Measurements from ENCODE around the gene RNF223.
"Not testable (repeated sequence)": the region's sequence is repeated elsewhere in the genome, so short reads cannot be mapped to it uniquely, and the experiment has no call there.

Gene RNF223

DNA sequence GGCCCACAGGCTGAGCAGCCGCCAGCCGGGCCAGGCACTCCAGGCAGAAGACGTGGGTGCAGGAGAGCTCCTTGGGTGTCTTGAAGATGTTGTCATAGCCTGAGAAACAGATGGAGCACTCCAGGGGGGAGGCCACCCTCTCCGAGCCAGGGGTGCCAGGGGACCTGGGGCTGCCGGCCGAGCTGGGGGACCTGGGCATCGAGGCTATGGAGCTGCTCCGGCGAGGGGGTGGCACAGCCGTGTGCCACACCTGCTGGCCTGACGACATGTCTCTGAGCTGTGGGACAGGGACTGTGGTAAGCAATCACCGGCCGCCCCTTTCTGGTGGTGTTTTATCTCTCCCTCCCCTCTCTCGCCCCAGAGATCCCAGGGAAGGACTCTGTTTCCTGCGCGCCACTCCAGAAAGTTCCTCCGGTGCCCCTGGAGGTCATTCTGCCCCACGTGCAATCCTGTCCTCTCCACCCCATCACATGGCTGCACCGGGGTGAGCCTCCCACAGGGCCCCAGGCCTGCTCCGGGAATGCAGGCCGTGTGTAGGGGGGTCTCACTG lies 1.7 kb downstream of the RNF223 start:
- no peak for DNase-seq (ENCODE audit: low read depth)

GRCh38 chr1:1071486-1072298 lies 2.4 kb downstream of the RNF223 start:
- no peak for DNase-seq (ENCODE audit: low read depth)

- DNase-seq (ENCODE audit: low read depth): no peak
Measured at GRCh38 chr1:1069711-1070676, 4.1 kb downstream of the RNF223 start.

GRCh38 chr1:1069056-1069710 lies 4.9 kb downstream of the RNF223 start:
- DNase-seq (ENCODE audit: low read depth): peak; percentile 84

DNA sequence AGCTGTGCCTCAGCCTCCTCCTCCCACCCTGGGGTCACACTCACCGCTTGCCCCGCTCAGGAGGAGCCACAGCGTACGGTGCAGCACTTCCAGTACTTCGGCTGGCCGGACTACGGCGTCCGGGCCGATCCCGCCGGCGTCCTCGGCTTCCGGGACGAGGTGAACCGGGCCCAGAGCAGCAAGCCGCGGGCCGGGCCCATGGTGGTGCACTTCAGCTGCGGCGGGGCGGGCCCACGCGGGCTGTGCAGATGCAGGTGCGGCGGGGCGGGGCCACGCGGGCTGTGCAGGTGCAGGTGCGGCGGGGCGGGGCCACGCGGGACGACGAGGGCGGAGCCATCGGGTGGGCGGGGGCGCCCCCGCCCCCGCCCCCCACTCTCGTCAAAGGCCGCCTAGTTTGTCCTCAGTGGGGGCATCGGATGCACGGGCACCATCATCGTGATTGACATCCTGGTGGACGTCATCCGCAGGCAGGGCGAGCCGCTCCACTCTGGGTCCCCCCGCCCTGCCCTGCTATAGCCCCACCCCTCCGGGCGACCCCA lies 5.5 kb downstream of the RNF223 start:
- no peak for DNase-seq (ENCODE audit: low read depth)

- no peak for DNase-seq (ENCODE audit: low read depth)
Measured at GRCh38 chr1:1067860-1068516, 6.1 kb downstream of the RNF223 start.

DNA sequence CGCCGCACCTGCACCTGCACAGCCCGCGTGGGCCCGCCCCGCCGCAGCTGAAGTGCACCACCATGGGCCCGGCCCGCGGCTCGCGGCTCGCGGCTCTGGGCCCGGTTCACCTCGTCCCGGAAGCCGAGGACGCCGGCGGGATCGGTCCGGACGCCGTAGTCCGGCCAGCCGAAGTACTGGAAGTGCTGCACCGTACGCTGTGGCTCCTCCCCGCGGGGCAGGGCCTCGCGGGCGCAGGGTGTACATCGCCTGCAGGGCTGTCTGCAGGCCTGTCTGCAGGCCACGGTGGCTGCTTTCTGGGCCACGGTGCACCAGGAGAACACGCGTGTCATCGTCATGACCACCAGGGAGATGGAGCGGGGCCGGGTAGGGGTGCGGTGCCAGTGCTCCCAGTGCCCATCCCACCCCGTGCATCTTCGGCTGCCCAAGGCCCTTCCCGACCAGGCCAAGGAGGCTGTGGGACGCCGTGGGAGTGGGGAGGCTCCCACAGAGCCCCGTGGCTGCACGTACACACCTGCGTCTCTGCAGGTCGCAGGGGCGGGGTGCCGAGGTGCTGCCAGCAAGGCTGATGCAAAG lies 6.7 kb downstream of the RNF223 start:
- DNase-seq (ENCODE audit: low read depth): no peak

DNA sequence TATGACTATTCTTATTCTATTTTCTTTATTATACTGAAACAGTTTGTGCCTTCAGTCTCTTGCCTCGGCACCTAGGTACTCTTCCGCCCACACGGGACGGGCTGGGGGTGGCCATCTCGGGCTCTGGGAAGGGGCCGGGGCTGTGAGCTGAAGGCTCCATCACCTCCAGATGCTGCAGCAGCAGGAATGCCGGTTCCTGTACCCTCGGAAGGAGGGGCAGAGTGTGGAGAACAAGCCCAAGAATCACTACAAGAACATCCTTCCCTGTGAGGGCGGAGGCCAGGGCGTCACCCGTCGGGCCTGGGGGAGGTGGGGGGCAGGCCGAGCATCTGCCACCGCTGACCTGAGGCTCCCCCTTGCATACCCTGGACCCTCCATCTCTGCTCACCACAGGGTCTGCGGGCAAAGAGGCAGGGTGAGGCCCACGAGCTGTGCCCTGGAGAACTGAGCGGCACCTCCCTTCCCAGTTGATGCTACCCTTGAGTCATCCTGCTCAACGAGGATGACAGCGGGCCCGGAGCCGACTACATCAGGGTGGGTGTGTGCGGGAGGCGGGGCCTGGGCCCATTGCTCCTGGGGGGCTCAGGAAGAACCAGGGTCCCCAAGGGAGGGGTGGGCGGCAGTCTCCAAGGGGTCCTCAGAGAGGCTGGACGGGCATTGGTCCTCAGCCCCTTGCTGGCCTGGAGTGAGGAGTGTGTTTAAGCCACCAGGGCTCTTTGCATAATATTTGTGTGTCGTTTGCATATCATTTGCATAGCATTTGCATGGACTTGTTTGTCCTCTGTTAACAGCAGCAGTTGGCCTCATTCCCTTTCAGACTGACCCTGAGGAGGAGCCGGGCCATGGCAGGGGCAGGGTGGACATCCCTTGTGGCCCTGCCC lies 7.5 kb downstream of the RNF223 start:
- DNase-seq (ENCODE audit: low read depth): no peak

GRCh38 chr1:1065940-1066304 lies 8.2 kb downstream of the RNF223 start:
- DNase-seq (ENCODE audit: low read depth): not testable (repeated sequence)

DNA sequence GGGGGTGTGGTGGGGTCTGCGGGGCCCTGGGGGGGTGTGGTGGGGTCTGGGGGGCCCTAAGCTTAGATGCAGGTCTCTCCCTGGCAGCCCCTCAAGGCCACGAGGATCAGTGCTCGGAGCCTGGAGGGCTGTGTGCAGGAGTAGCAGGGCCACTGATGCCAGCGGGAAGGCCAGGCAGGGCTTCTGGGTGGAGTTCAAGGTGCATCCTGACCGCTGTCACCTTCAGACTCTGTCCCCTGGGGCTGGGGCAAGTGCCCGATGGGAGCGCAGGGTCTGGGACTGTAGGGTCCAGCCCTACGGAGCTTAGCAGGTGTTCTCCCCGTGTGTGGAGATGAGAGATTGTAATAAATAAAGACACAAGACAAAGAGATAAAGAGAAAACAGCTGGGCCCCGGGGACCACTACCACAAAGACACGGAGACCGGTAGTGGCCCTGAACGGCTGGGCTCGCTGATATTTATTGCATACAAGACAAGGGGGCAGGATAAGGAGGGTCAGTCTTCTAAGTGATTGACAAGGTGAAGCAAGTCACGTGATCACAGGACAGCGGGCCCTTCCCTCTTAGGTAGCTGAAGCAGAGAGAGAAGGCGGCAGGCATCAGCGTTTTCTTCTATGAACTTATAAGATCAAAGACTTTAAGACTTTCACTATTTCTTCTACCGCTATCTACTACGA lies 8.7 kb downstream of the RNF223 start:
- no peak for DNase-seq (ENCODE audit: low read depth)

GRCh38 chr1:1063945-1064831 lies 9.9 kb downstream of the RNF223 start:
- DNase-seq (ENCODE audit: low read depth): peak; percentile 90

- no peak for DNase-seq (ENCODE audit: low read depth)
Measured at GRCh38 chr1:1063261-1063944, 10.7 kb downstream of the RNF223 start.

DNA sequence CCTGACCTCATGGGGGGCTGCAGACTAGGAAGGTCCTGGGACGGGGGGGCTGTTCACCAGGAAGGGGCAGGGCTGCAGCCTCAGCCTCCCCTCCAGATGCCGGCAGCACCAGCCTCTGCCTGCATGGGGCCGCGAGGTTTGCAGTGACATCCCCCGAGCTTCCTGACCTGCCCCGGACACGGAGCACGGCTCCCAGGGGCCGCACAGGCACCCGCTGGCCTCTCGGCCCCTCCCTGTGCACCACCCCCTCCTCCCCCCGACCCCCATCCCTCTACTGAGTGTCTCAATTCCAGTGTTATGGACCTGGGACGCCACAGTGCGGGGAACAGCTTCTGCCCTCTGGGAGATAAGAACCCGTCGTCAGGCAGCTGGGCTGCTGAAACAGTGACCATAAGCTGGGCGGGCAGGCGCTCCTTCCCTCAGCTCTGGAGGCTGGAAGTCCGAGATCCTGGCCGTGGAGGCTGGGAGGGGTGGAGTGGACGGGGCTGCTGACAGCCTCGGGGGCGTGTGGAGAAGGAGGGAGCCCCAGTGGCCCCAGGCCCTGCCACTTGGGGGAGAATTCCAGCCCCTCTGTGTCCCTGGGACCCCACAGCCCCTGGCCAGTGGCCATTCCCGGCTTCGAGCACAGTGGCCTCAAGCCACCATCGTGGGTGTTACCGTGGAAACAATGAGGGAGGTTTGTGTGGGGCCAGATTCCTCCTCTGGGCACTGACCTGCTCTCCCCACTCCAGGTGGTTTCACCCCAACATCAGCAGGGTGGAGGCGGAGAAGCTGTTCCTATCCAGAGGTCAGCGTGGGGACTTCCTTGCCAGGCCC lies 11.6 kb downstream of the RNF223 start:
- no peak for DNase-seq (ENCODE audit: low read depth)

DNA sequence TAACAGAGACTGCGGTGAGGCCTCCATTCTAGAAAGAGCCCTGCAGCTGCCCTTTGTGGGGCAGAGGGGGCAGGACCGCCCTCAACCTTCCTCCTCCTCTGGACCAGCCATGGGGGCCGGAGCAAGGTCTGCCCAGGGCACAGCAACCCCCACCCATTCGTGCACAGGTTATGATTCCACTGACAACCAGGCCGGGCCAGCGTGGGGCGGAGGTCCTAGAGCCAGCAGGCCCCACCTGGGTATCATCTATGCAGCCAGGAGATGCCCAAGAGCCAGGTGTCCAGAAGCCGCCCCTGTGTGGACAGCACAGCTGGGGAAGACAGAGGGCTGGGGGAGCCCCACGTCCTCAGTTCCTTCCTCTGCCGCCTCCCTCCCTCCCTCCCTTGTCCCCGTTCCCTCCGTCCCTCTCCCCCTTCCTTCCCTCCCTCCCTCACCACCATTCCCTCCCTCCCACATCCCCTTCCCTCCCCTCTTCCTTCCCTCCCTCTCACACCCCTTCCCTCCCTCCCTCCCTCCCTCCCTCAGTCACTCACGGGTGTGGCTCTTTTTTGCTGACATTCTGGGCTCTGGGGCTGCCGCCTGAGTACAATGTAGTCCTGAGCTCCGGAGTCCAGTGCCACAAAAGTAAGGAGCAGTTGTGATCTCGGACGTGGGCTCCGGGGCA lies 12.3 kb downstream of the RNF223 start:
- DNase-seq (ENCODE audit: low read depth): no peak

DNA sequence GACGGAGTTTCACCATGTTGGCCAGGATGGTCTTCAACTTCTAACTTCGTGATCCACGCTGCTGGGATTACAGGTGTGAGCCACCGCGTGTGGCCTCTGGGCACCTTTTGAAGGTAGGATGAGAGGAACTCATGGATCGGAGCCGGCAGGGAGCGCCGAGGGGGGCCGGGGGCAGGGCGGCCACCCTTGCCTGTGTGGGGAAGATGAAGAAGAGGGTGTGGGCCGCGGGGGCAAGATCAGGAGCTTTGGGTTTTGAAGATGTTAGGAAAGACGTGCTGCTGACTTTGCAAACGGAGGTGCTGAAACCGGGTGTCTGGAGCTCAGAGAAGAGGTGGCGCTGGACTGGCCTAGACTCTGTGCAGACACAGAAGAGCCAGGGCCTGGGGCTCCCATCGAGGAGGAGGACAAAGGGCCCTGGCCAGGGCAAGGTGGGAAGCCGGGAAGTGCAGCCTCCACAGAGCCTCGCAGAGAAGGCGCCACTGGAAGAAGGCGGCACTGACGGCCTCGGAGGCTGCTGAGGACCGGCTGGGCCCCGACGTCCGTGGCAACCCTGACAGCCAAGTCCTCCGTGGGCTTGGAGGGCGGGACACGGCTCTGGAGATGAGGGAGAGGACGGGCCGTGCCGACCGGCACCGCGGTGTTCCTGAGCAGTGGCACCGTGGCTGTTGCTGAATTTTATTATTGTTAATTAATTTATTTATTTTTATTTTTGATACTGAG lies 13.7 kb downstream of the RNF223 start:
- DNase-seq (ENCODE audit: low read depth): no peak
